Mesenchymal stem cell (in vitro differentiated cells and primary cell): Measurements from ENCODE around the gene RAD51B. TPM values are rescaled to one million over a fixed set of nuclear protein-coding genes. Genes with fewer than 3 reads are reported as not detected.

Source experiments
- DNase-seq: peaks from one replicate; pipeline ENCODE4 v3.0.0-alpha.2; 2013
- H2AFZ ChIP-seq: one replicate; pipeline ENCODE4 v1.6.1; 2013; ENCODE audit warnings: low read depth, mild to moderate bottlenecking, control low read depth, inconsistent platforms, low read length, moderate library complexity
- H2AK5ac ChIP-seq: 2 replicates; pipeline ENCODE4 v1.6.1; 2013; ENCODE audit warnings: low read length, moderate library complexity, mild to moderate bottlenecking, inconsistent platforms; ENCODE audit not compliant: severe bottlenecking
- H2BK120ac ChIP-seq: one replicate; pipeline ENCODE4 v1.6.1; 2013; ENCODE audit warnings: low read depth, mild to moderate bottlenecking, inconsistent platforms, low read length, moderate library complexity
- H2BK12ac ChIP-seq, 2 experiments: one replicate each; pipeline ENCODE4 v1.6.1; 2013; ENCODE audit warnings: inconsistent platforms in 2 of 2, low read length in 2 of 2, mild to moderate bottlenecking in 2 of 2, moderate library complexity in 2 of 2, control low read depth in 1 of 2
- H2BK15ac ChIP-seq: one replicate; pipeline ENCODE4 v1.6.1; 2013; ENCODE audit warnings: mild to moderate bottlenecking, low read depth, inconsistent platforms; ENCODE audit not compliant: poor library complexity, severe bottlenecking
- H2BK5ac ChIP-seq: 2 replicates; pipeline ENCODE4 v1.6.1; 2013; ENCODE audit warnings: low read depth, mild to moderate bottlenecking, low read length, control low read depth, inconsistent platforms; ENCODE audit not compliant: poor library complexity, severe bottlenecking
- H3K14ac ChIP-seq, 2 experiments: one replicate each; pipeline ENCODE4 v1.6.1; 2013; ENCODE audit warnings: inconsistent platforms in 2 of 2, low read length in 2 of 2, control low read depth in 1 of 2, mild to moderate bottlenecking in 1 of 2, moderate library complexity in 1 of 2
- H3K18ac ChIP-seq, 2 experiments: one replicate each; pipeline ENCODE4 v1.6.1; 2013; ENCODE audit warnings: inconsistent platforms in 2 of 2, low read length in 2 of 2, control low read depth in 1 of 2, low read depth in 1 of 2, mild to moderate bottlenecking in 1 of 2
- H3K23ac ChIP-seq, 2 experiments: one replicate each; pipeline ENCODE4 v1.6.1; 2013; ENCODE audit warnings: inconsistent platforms in 2 of 2, low read length in 2 of 2, mild to moderate bottlenecking in 2 of 2, moderate library complexity in 2 of 2, control low read depth in 1 of 2
- H3K27ac ChIP-seq: 2 replicates; pipeline ENCODE4 v1.5.1; 2013; ENCODE audit warnings: mild to moderate bottlenecking, moderate library complexity, low read length, control low read depth, inconsistent platforms; ENCODE audit not compliant: poor library complexity, severe bottlenecking
- H3K27me3 ChIP-seq, 2 experiments: 2 replicates each; pipeline versions ENCODE4 v1.6.1 to v1.7.0; 2013; ENCODE audit warnings: low read length in 2 of 2, mild to moderate bottlenecking in 2 of 2, moderate library complexity in 2 of 2, control low read depth in 1 of 2, inconsistent platforms in 1 of 2; ENCODE audit not compliant: control insufficient read depth in 1 of 2, insufficient read depth in 1 of 2
- H3K36me3 ChIP-seq, 2 experiments: 2 replicates each; pipeline versions ENCODE4 v1.6.1 to v1.7.0; 2013; ENCODE audit warnings: low read length in 2 of 2, control low read depth in 1 of 2, inconsistent platforms in 1 of 2, low read depth in 1 of 2, mild to moderate bottlenecking in 1 of 2; ENCODE audit not compliant: insufficient read depth in 2 of 2, control insufficient read depth in 1 of 2
- H3K4ac ChIP-seq, 2 experiments: one replicate each; pipeline ENCODE4 v1.6.1; 2013; ENCODE audit warnings: inconsistent platforms in 2 of 2, low read length in 2 of 2, mild to moderate bottlenecking in 2 of 2, moderate library complexity in 2 of 2, control low read depth in 1 of 2, low read depth in 1 of 2
- H3K4me1 ChIP-seq: 2 replicates; pipeline ENCODE4 v1.6.1; 2013; ENCODE audit warnings: low read depth, low read length, control low read depth; ENCODE audit not compliant: control insufficient read depth, insufficient read depth
- H3K4me2 ChIP-seq: 2 replicates; pipeline ENCODE4 v1.6.1; 2013; ENCODE audit warnings: low read length, mild to moderate bottlenecking, inconsistent platforms; ENCODE audit not compliant: poor library complexity, severe bottlenecking
- H3K4me3 ChIP-seq, 2 experiments: 2 replicates each; pipeline versions ENCODE4 v1.5.1 to v1.7.0; 2013; ENCODE audit warnings: low read length in 2 of 2, mild to moderate bottlenecking in 2 of 2, control low read depth in 1 of 2, low read depth in 1 of 2; ENCODE audit not compliant: insufficient read depth in 1 of 2
- H3K79me1 ChIP-seq: replicated peaks from 2 replicates; pipeline ENCODE4 v1.6.1; 2013; ENCODE audit warnings: mild to moderate bottlenecking, control low read depth, low read length, inconsistent platforms; ENCODE audit not compliant: poor library complexity, severe bottlenecking
- H3K9ac ChIP-seq: 2 replicates; pipeline ENCODE4 v1.7.0; 2013; ENCODE audit warnings: mild to moderate bottlenecking, low read length, moderate library complexity
- H3K9me3 ChIP-seq: 2 replicates; pipeline ENCODE4 v1.7.0; 2013; ENCODE audit warnings: mild to moderate bottlenecking, low read length; ENCODE audit not compliant: control insufficient read depth
- H4K8ac ChIP-seq: one replicate; pipeline ENCODE4 v1.6.1; 2013; ENCODE audit warnings: inconsistent platforms, mild to moderate bottlenecking, low read length, moderate library complexity
- H4K91ac ChIP-seq: one replicate; pipeline ENCODE4 v1.6.1; 2013; ENCODE audit warnings: mild to moderate bottlenecking, low read length, inconsistent platforms
- WGBS: methylation state at CpG from one replicate; pipeline ENCODE4 v1.1.7; 2013; ENCODE audit warnings: mixed read lengths; 5-methylcytosine and 5-hydroxymethylcytosine counted together
- small RNA-seq: library from polyadenylated mRNA; stranded (forward); fragments of <200 nt; extraction: miRNeasy Mini kit (QIAGEN cat#:217004); gene quantifications from one replicate; pipeline ENCODE3, GENCODE V24; 2013; ENCODE audit warnings: low read depth

RAD51B gene

DNA sequence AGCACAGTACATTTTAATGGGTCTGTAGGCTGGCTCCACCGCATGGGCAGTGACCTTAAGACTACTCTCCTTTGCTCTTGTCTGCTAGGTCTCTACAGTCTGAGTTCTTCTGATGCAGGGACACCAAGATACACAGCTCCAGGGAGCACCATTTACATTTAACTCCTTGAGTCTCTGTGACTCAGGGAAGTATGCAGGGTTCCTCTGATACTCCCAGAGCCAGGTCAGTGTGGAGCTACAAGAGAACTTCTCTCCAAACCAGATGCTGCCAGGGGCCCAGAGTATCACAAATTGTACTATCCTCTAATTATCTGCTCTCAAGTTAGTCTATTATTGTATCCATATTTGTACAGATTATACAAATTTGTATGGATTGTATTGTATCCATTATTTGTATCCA, 958.1 kb downstream of the RAD51B start:
- 89% methylated on average over 1 of the region's 1 CpG for WGBS
- H3K4ac ChIP-seq: no peak overlapping the region
- no peak overlapping the region for H3K18ac ChIP-seq
- no peak overlapping the region for H3K4me2 ChIP-seq
- no peak overlapping the region for H3K4me3 ChIP-seq
- peaks cover 2% of the 10 kb centered on the region for H3K79me1 ChIP-seq
- H2BK120ac ChIP-seq: peak overlapping the region; percentile 37
- peak overlapping the region; percentile 18 for H2AK5ac ChIP-seq
- H3K9ac ChIP-seq: no peak overlapping the region
- H2BK5ac ChIP-seq: no peak overlapping the region
- peaks cover 7% of the 10 kb centered on the region for H3K9me3 ChIP-seq
- H4K8ac ChIP-seq: no peak overlapping the region
- H3K27ac ChIP-seq: no peak overlapping the region
- H3K4me1 ChIP-seq: peaks cover 27% of the 10 kb centered on the region
- no peaks in the 10 kb centered on the region for H3K36me3 ChIP-seq
- peak overlapping the region; percentile 44 for H2BK15ac ChIP-seq
- no peak overlapping the region for H3K23ac ChIP-seq
- no peaks in the 10 kb centered on the region for H3K27me3 ChIP-seq
- no peak overlapping the region for H4K91ac ChIP-seq
- no peak for DNase-seq
- no peak overlapping the region for H2AFZ ChIP-seq
- H2BK12ac ChIP-seq: no peak overlapping the region
- H3K14ac ChIP-seq: no peak overlapping the region

Small RNA genes lying within 50 kb of the gene (small RNA-seq; reads per million reads assigned to genes)
- gene RN7SL108P (not detected), gene RN7SL706P (not detected), gene RNU6-921P (not detected)
